CD4-positive, alpha-beta T cell treated with Interleukin-15 for 4 hours (primary cell): ENCODE data around the gene FUS.
"Not testable (repeated sequence)": the region's sequence is repeated elsewhere in the genome, so short reads cannot be mapped to it uniquely, and the experiment has no call there.

Source experiments
- DNase-seq: peaks from one replicate; pipeline ENCODE4 v3.0.0-alpha.2; 2020; ENCODE audit warnings: low spot score

FUS gene

DNA sequence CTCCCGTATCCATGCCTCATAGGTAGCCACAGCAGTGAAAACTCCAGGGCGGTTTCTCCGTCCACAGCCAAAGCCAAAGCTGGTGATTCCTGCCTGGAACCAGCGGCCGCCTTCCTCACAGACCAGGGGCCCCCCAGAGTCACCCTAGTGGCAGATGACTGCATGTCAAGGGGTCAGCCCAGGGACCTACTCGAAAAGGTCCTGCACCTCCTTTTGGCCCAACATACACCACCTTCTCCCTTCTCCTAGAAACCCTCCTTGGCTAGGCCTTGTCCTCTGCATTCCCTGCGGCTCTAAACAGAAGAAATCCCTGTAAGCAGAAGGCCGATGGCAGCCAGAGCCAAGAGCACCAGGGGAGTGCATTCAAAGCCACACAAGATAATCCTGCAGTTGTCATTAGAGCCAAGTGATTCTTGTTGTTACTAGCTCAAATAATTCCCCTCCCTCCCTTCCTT, 36.2 kb upstream of the FUS start:
- DNase-seq = no peak

DNA sequence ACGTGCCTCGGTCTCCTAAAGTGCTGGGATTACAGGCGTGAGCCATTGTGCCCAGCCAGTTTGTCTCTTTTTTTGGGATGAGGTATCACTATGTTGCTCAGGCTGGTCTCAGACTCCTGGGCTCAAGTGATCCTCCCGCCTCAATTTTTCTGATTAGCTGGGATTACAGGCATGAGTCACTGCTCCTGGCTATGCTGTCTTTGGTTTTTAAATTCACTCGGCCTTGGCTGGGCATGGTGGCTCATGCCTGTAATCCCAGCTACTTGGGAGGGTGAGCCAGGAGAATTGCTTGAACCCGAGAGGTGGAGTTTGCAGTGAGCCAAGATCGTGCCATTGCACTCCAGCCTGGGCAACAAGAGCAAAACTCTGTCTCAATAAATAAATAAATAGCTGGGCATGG, 35.5 kb upstream of the FUS start:
- not testable (repeated sequence) for DNase-seq

DNA sequence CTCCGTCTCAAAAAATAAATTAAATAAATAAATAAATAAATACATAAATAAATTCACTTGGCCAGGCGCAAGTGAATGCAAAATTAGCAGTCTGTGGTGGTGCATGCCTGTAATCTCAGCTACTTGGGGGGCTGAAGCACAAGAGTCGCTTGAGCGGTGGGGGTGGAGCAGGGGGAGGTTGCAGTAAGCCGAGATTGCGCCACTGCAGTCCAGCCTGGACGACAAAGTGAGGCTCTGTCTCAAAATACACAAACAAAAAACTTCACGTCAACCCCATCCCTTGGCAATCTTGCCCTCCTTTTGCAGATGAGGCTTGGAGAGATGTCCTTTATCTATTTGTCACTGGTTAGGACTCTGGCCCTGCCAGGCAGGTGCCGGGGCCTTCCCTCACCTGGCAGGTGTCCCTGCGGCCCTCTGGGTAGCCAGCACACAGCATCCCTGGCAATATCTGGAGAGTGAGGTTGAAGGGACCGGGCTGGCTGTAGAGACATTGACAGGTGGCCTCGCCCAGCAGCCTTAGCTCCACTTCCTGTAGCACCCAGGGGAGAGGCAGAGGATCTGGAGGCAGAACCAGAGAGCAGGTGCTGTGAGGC, 34.4 kb upstream of the FUS start:
- DNase-seq = no peak

DNA sequence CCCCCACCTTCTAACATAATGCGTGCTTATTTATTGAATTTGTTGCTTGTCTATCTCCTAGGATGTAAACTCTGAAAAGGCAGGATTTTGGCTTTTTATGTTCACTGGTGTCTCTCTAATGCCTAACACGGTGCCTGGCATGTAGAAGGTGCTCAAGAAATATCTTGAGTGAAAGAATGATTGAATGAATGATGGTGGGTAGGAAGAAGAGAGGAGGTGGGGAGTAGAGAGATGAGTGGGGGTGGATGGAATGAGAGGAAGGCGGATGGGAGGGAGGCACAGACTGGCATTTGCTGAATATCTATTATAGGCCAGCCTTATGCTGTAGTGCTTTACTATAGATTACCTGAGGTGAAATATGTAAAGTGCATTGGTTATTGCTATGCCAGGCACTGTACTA, 32.4 kb upstream of the FUS start:
- no peak for DNase-seq

DNA sequence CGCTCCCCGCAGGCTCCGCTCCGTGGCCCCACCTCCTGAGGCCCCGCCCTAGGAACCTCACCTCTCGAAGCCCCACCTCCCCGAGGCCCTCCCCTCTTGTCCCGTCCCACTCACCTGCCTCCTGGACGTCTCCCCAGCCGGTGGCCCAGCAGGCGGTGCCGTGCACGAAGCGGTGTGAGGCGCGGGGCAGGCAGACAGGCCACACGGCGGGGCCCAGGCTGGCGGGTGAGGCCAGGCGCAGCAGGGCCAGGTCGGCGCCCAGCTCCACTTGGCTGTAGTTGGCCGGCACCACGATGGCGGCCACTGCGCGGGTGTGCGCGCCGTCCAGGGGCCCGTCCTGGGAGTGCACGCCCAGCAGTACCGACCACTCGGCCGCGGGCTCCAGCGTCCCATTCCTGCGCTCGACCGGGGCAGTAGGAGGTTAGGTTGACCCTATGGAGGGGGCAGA, 31.6 kb upstream of the FUS start:
- no peak for DNase-seq

DNA sequence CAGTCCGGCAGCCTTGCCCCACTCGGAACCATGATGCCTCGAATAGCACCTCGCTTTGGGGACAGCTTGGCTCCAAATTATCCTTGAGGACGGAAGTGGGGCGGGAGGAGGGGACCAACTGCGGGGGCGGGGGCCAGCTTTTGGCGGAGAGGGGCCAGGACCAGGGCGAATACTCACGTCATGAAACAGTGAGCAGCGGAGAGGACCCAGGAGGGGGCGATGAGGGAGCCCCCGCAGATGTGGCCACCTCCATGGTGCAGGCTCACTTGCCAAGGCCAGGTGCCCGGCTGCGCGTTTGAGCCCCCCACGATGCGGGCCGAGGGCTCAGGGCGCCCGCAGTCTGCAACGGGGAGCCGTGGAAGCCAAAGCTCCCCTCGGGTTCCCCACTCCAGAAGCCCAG, 31.0 kb upstream of the FUS start:
- no peak for DNase-seq

DNA sequence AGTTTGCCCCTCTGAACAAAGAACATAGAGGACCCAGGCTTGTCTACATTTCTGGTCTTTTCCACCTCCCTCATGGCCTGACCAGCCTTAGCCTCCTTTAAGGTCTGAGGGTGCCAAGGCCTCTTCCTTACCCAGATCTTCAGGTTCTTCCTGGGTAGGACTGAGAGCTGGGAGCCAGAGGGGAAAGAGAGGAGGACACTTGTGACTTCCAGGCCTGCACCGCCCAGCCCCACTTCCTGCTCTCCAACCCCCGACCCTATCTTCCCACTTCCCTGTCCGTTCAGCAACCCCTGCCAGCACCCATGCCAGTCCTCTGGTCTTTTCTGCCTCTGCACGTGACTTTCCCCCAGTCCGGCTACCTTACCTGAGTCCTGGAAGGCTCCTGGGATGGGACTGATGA, 30.6 kb upstream of the FUS start:
- no peak for DNase-seq

DNA sequence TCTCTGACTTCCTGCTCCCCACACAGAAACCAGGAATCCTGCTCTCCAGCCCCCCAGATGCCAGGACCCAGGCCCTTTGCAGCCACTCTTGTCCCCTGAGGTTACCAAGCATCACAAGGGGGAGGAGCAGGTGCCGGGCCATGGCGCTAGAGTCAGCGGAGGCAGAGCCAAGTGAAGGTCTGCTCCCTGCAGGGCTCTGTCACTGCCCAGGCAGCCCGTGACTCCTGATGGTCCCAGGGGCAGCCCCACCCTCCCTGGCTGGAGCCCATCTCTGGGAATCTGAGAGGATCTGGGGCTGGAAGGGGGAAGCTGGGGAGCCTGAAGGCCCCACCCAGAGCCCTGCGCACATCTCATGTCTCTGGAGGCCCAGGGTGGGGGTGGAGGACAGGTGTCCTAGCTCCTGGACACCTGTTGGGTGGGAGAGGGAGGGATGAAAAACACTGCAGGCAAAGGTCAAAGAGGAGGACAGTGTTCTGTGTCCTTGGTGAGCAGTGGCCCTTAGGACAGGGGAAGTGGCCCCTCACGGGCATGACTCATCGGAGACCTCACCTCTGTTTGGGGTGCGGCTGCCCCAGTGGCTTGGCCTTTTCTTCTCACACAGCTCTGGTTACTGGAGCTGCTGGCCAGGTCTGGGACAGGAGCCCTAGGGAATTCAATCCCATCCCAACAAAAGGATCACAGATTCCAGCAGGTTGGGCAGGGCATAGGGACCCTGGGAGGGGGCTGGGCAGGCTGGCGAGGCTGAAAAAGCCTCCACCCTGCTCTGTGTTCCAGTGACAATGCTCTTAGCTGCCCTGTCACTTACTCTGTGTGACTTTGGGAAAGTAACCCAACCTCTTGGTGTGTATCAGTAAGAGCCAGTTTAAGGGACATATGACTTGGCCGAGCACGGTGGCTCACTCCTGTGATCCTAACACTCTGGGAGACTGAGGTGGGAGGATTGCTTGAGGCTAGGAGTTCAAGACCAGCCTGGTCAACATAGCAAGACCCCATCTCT, 29.7 kb upstream of the FUS start, which contains the start of gene PRSS36:
Gene PRSS36 (minus strand): TSS at position 173 of the 997 bp plus-strand sequence. CDS start 31 bp downstream, at position 142.
- no peak for DNase-seq

DNA sequence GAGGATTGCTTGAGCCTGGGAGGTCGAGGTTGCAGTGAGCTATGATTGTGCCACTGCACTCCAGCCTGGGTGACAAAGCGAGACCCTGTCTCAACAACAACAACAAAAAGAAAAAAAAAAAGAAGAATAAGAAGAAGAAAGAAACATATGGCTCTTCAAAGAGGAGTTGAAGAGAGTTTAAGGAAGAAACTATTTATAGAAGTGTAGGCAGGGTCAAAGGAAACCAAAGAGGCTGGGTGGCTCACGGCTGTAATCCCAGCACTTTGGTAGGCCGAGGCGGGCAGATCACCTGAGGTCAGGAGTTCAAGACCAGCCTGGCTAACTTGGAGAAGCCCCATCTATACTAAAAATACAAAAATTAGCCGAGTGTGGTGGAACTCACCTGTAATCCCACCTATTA, 29.0 kb upstream of the FUS start:
- not testable (repeated sequence) for DNase-seq

DNA sequence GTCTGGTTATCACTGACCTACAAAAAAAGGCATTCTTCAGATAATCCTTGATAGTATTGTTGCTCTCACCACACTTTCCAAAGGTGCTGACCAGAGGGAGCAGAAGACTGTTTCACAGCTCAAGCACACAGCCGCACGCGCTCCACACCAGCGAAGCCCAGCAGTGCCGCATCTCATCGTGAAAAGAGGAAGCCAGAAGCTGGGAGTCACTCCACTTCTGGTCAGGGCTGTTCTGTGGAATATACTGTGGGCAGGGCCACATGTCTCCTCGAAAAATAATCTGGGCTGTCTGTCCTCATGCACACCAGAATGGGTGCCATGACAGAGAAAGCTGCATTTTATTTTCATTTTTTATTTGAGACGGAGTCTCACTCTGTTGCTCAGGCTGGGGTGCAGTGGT, 22.8 kb upstream of the FUS start:
- DNase-seq = no peak

DNA sequence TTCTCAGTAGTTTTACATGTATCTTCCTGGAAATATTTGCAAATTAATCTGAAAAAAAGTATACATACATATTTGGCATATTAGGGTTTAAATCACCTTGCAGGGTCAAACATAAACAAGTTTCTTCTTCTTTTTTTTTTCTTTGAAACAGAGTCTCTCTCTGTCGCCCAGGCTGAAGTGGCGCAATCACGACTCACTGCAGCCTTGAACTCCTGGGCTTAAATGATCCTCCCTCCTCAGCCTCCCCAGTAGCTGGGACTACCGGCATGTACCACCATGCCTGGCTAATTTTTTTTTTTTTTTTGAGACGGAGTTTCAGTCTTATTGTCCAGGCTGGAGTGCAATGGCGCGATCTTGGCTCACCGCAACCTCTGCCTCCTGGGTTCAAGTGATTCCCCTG, 12.6 kb upstream of the FUS start:
- DNase-seq = no peak

DNA sequence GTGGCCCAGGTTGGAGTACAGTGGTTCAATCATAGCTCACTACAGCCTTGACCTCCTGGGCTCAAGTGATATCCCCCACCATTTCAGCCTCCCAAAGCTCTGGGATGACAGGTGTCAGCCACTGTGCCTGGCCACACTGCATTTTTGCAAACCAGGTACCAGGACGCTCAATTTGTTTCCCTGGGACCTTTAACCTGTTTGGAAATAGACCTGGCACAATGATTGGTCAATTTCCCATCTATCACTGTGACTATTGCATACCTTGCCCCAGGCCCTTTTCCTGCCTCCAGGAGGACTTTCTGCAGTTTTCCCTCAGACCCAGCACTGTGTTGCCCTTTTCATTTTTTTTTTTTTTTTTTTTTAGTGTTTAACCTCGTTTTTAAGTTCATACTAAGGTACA, 11.1 kb upstream of the FUS start:
- no peak for DNase-seq

DNA sequence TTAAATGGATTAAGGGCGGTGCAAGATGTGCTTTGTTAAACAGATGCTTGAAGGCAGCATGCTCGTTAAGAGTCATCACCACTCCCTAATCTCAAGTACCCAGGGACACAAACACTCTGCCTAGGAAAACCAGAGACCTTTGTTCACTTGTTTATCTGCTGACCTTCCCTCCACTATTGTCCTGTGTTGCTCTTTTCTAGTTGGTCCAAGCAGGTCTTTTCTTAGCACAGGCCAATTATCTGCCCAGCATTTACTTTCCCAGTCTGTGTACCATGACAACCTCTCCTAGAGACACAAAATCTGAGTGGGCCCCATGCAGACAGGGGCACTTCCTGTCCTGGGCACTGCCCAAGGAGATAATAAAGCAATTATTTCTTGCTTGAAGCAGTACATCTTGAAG, 9.9 kb upstream of the FUS start:
- not testable (repeated sequence) for DNase-seq

DNA sequence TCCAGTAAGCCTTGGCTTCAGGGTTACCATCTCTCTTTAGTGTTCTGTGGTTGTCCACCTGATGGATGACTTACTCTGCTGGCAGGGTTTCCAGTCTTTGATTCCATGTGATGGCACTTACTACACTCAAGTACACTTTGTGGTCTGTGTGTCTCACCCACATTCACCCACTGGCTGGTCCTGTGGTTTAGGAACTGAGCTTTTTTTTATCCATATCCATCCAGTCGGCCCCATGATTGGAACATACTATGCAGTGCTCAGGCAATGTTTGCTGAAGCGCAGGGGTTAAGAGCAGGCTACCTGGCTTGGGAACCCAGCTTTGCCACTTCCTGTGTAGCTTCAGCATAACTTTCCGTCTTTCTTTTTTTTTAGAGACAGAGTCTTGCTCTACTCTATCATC, 2.8 kb upstream of the FUS start:
- DNase-seq = peak; percentile 48

DNA sequence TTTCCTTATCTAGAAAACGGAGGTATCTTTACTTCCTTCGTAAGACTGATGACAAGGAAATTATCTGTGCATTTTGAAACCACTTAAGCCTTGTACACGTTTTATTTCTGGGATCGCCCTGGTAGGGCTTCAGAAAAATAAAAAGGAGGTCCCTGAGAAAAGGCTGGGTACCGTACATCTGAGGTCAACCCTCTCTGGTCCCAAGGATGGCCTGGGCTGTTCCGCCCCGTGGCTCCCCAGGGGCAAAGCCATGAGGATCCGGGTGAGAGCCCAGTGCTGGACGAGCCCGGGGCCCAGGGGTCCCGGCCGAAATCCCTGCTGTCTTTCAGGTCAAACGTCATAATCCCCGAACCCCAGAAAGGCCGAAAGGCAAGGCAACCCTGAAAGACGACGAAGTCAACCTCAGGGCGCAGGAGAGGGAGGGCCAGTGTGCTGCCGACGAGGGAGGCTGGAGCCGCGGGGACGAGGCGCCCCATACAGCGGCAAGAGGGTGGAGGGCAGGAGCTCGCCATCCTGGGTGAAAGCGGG, 656 bp upstream of the FUS start:
- no peak for DNase-seq

DNA sequence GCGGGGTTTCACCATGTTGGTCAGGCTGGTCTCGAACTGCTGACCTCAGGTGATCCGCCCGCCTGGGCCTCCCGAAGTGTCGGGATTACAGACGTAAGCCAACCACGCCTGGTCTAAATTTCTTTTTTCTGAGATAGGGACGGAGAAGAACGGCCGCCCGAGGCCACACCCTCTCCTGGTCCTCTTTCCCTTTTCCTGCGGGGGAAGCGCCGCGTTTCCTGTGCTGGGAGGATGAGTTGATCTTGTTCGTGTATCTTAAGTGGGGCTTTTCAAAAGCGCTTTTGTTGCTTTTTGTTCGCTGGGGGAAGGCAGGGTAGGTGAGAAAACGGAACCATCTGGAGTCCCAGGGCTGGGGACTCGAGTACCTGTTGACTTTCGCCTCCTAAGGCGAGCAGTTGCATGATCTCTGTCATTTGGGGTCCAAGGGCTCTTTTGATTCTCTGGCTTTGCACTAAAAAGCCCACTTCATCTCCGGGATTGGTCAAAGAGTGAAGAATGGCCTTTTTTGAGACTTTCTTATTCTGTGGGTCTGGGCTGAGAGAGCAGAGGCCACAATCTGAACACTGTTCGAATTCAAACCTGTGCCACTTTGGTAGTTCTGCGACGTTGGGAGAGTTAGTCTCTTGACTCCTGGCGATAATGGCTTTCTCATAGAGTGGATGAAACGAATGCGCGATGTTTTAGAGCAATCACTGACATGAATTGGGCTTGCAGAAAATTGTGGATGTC, 1.3 kb downstream of the FUS start:
- no peak for DNase-seq

DNA sequence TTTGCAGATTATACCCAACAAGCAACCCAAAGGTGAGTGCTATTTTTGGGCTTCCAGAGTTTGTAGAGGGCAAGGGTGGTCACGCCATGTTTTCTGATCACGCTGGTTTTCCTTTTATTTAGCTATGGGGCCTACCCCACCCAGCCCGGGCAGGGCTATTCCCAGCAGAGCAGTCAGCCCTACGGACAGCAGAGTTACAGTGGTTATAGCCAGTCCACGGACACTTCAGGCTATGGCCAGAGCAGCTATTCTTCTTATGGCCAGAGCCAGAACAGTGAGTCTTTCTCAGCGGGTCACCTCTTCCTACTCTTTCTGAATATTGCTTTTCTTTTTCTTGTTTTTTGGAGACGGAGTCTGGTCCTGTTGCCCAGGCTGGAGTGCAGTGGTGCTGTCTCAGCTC, 2.5 kb downstream of the FUS start:
- DNase-seq = no peak

DNA sequence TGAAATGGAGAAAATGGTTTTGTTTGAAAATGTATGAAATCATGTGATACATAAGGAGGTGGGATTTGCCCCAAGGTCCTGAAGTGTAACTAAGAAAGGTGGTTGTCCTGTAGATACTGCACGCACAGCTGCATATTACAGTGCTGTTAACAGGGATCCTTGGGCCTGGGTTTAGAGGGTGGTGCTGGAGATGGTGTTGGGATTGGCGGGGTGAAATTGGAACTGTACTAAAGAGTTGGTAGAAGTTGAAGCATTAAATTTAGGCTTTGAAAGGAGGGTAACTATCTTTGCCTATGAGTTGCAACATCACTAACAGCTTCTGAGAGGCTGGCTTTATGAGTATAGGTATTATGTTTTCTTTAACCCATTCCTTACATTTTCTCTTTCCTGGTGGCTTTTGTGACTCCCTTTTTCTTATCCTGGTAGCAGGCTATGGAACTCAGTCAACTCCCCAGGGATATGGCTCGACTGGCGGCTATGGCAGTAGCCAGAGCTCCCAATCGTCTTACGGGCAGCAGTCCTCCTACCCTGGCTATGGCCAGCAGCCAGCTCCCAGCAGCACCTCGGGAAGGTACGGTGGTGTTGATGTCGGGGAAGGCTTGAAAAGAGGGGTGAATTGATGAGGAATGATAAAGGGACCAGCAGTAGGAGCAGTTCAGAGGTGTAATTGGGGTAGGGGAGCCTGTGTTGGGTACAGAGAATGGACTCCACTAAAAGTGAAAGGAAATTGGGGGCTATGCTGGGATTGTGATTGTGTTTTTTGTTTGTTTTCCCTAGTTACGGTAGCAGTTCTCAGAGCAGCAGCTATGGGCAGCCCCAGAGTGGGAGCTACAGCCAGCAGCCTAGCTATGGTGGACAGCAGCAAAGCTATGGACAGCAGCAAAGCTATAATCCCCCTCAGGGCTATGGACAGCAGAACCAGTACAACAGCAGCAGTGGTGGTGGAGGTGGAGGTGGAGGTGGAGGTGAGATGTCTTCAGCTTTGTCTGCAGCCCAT, 3.8 kb downstream of the FUS start:
- no peak for DNase-seq

DNA sequence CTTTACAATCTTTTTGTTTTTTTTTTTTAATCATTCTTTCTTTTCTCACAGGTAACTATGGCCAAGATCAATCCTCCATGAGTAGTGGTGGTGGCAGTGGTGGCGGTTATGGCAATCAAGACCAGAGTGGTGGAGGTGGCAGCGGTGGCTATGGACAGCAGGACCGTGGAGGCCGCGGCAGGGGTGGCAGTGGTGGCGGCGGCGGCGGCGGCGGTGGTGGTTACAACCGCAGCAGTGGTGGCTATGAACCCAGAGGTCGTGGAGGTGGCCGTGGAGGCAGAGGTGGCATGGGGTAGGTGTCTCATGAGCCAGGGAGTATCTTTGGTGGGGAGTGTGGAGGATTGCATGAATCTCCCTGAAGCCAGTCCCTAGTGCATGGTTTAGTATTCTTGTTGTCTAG, 4.9 kb downstream of the FUS start:
- DNase-seq = no peak

DNA sequence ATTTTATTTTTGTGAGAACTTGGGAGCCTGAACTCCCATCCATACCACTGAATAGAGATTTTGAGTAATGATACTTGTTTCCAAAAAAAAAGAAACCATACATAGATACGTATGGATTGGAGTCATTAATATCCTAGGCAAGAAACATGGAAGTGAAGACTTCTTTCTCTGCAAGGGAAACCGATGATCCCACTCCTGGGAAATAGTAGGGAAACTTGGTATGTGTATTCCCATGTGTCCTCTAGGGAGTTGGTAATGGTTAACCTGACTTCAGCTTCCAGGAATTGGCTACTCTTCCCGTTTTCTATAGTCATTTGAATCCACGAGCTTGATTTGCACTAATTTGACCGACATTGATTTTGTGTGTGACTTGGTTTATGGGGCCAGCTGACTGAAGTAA, 5.4 kb downstream of the FUS start:
- no peak for DNase-seq

DNA sequence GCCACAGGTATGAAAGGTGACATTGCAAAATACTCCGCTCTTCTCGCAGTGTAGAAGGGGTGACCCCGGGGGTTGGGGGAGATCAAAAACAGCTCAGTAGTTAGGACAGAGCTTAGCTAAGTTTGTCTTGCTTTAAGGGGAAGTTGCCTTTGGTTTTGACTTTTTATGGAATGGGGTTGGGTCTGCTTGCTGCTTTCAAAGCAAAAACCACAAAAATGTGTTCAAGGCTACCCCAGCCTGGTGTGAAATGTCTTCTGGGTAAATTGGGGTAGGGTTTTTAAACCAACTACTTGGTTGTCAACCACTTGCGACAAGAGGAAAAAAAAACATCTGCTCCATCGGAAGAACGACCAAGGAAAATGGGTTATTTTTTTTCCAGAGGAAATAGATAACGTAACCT, 6.2 kb downstream of the FUS start:
- DNase-seq = no peak
